ENCODE measurements around the gene SLC38A10.

- no peak for TF ChIP-seq POLR2A (IDR thresholded peaks at IDR 0.05; ENCODE audit: low read length)
- no peak for TF ChIP-seq GATA1 (IDR thresholded peaks at IDR 0.05; ENCODE audit: low read depth, low read length)
These were observed 42.7 kb downstream of the SLC38A10 start for GRCh38 chr17:81252326-81252986.
